HCT116 (cell line): ENCODE measurements around the gene CDC42BPA. TPM values are rescaled to one million over a fixed set of nuclear protein-coding genes. Genes with fewer than 3 reads are reported as not detected.

Source experiments
- ATAC-seq: fragments of 200-7000 bp; cut with Tn5 transposase; 2 replicates; pipeline ENCODE4 v1.9.1; 2020; ENCODE audit warnings: mild to moderate bottlenecking, moderate library complexity
- BruUV-seq: library from RNA; stranded (reverse); fragments of 400-500 nt; replicated peaks from 2 replicates; lab custom pipeline; 2021; lab: Mats Ljungman, UMichigan
- CTCF ChIA-PET: fragments of 300-600 bp; sonication (Branson Sonifier 250); formaldehyde crosslinking; loops from one replicate; lab custom pipeline; 2021; ENCODE audit warnings: antibody characterized with exemption; lab: Charles Lee
- POLR2A ChIA-PET: fragments of 300-600, 350-600 bp; sonication (Branson Sonifier 250); formaldehyde crosslinking; loops from one replicate; lab custom pipeline; 2021; ENCODE audit warnings: antibody characterized with exemption; lab: Charles Lee
- RAD21 ChIA-PET, 2 experiments: fragments of 300-600 bp; sonication (Branson Sonifier 250); formaldehyde crosslinking; loops; one replicate each; lab custom pipeline; 2023; ENCODE audit warnings: low total read pairs in 2 of 2; ENCODE audit not compliant: uncharacterized antibody in 2 of 2, unreplicated experiment in 2 of 2, low non-redundant PET in 1 of 2; lab: Charles Lee
- DNase-seq: peaks from one replicate; pipeline ENCODE4 v3.0.0-alpha.2; 2010; ENCODE audit warnings: low read depth, low spot score
- H2AFZ ChIP-seq: fragments of 200-600 bp; shearing (Covaris generic), sonication (generic); 2 replicates; pipeline ENCODE4 v1.6.1; 2017; ENCODE audit warnings: low read depth, mixed run types, mixed read lengths, antibody characterized with exemption, low read length; ENCODE audit not compliant: poor library complexity, severe bottlenecking
- H3K27ac ChIP-seq: 2 replicates; pipeline ENCODE4 v1.5.1; 2012; ENCODE audit warnings: low read depth, low read length
- H3K27me3 ChIP-seq: fragments of 200-600 bp; sonication (generic); 2 replicates; pipeline ENCODE4 v1.6.1; 2016; ENCODE audit warnings: mixed run types, low read length, mixed read lengths; ENCODE audit not compliant: insufficient read depth
- H3K36me3 ChIP-seq, 2 experiments: fragments of 200-500 bp in 1 of 2; fragments of 200-600 bp in 1 of 2; sonication (Bioruptor generic) in 1 of 2; sonication (generic) in 1 of 2; 2 replicates each; pipeline versions ENCODE4 v1.5.1 to v1.6.1; 2014 to 2016; ENCODE audit warnings: low read length in 2 of 2, inconsistent platforms in 1 of 2, mixed read lengths in 1 of 2, mixed run types in 1 of 2; ENCODE audit not compliant: insufficient read depth in 2 of 2, control insufficient read depth in 1 of 2
- H3K4me1 ChIP-seq, 2 experiments: fragments of 200-600 bp in 1 of 2; sonication (generic) in 1 of 2; 2 replicates each; pipeline versions ENCODE4 v1.5.1 to v1.6.1; 2012 to 2017; ENCODE audit warnings: low read length in 2 of 2, inconsistent platforms in 1 of 2, mild to moderate bottlenecking in 1 of 2, mixed read lengths in 1 of 2, mixed run types in 1 of 2, moderate library complexity in 1 of 2; ENCODE audit not compliant: insufficient read depth in 2 of 2, control insufficient read depth in 1 of 2
- H3K4me2 ChIP-seq: fragments of 200-600 bp; sonication (generic); 2 replicates; pipeline ENCODE4 v1.6.1; 2017; ENCODE audit warnings: mixed run types, low read length, mixed read lengths
- H3K4me3 ChIP-seq, 2 experiments: fragments of 200-600 bp in 1 of 2; sonication (generic) in 1 of 2; replicated peaks in 1 of 2; 2 replicates each; pipeline ENCODE4 v1.5.1; 2011 to 2016; ENCODE audit warnings: low read length in 2 of 2, control low read depth in 1 of 2, low read depth in 1 of 2, mild to moderate bottlenecking in 1 of 2, mixed read lengths in 1 of 2, mixed run types in 1 of 2
- H3K79me2 ChIP-seq: fragments of 200-600 bp; sonication (generic); 2 replicates; pipeline ENCODE4 v1.6.1; 2017; ENCODE audit warnings: mild to moderate bottlenecking, mixed run types, low read length, moderate library complexity, mixed read lengths; ENCODE audit not compliant: insufficient read depth
- H3K9ac ChIP-seq: fragments of 200-600 bp; sonication (generic); 2 replicates; pipeline ENCODE4 v1.6.1; 2016; ENCODE audit warnings: low read length, mixed read lengths
- H3K9me2 ChIP-seq: fragments of 200-600 bp; sonication (generic), shearing (Covaris generic); 2 replicates; pipeline ENCODE4 v1.6.1; 2017; ENCODE audit warnings: mixed run types, mild to moderate bottlenecking, moderate library complexity; ENCODE audit not compliant: insufficient read depth
- H3K9me3 ChIP-seq, 2 experiments: fragments of 200-500 bp in 1 of 2; fragments of 200-600 bp in 1 of 2; sonication (Bioruptor generic) in 1 of 2; sonication (generic) in 1 of 2; 2 replicates each; pipeline ENCODE4 v1.6.1; 2014 to 2017; ENCODE audit warnings: low read length in 2 of 2, mixed read lengths in 2 of 2, inconsistent platforms in 1 of 2, low read depth in 1 of 2, mild to moderate bottlenecking in 1 of 2, mixed run types in 1 of 2, moderate library complexity in 1 of 2; ENCODE audit not compliant: control insufficient read depth in 1 of 2, insufficient read depth in 1 of 2
- H4K20me1 ChIP-seq: fragments of 200-600 bp; sonication (generic), shearing (Covaris generic); 2 replicates; pipeline ENCODE4 v1.6.1; 2017; ENCODE audit warnings: mixed run types, mild to moderate bottlenecking, moderate library complexity; ENCODE audit not compliant: insufficient read depth
- CBX3 ChIP-seq: IDR thresholded peaks from 2 replicates; pipeline ENCODE4 v1.6.1; 2012; ENCODE audit warnings: low read depth
- FOSL1 ChIP-seq: IDR thresholded peaks from 2 replicates; pipeline ENCODE4 v1.6.1; 2012; ENCODE audit warnings: low read depth
- JUND ChIP-seq: IDR thresholded peaks from 2 replicates; pipeline ENCODE4 v1.6.1; 2012
- SRF ChIP-seq: IDR thresholded peaks from 2 replicates; pipeline ENCODE4 v1.6.1; 2012; ENCODE audit warnings: low read depth
- TCF7L2 ChIP-seq: IDR thresholded peaks from 2 replicates; pipeline ENCODE4 v1.7.0; 2011; ENCODE audit warnings: borderline replicate concordance, inconsistent platforms; ENCODE audit not compliant: insufficient read depth, insufficient read length; ENCODE audit errors: extremely low read depth
- ZNF274 ChIP-seq: fragments of 200-500 bp; sonication (Bioruptor generic); IDR thresholded peaks from 2 replicates; pipeline ENCODE4 v1.6.1; 2014; ENCODE audit warnings: mild to moderate bottlenecking, low read depth, low read length, inconsistent platforms
- intact Hi-C: fragments of 100-400 bp; cut with micrococcal nuclease; formaldehyde crosslinking; loops from 2 replicates; pipeline ENCODE4 v1.10.0; 2022
- total RNA-seq: library from RNA; stranded (reverse); gene quantifications from one replicate; pipeline ENCODE4 v1.2.1, GENCODE V29; 2021; ENCODE audit not compliant: unreplicated experiment
- TF ChIP-seq, protein P1 (sequence below), 3 experiments: fragments of 200-600 bp in 1 of 3; sonication (generic) in 1 of 3; IDR thresholded peaks in 2 of 3; conservative IDR thresholded peaks in 1 of 3; 2 replicates each; pipeline ENCODE4 v1.5.1; 2012 to 2017; ENCODE audit warnings: low read depth in 2 of 3, low read length in 2 of 3, antibody characterized with exemption in 1 of 3, borderline replicate concordance in 1 of 3, control low read depth in 1 of 3, mild to moderate bottlenecking in 1 of 3, mixed read lengths in 1 of 3, mixed run types in 1 of 3, moderate library complexity in 1 of 3; ENCODE audit not compliant: insufficient read depth in 1 of 3

Gene CDC42BPA
- total RNA-seq, 1 experiment from 2014 or later = 44.0 TPM

DNA sequence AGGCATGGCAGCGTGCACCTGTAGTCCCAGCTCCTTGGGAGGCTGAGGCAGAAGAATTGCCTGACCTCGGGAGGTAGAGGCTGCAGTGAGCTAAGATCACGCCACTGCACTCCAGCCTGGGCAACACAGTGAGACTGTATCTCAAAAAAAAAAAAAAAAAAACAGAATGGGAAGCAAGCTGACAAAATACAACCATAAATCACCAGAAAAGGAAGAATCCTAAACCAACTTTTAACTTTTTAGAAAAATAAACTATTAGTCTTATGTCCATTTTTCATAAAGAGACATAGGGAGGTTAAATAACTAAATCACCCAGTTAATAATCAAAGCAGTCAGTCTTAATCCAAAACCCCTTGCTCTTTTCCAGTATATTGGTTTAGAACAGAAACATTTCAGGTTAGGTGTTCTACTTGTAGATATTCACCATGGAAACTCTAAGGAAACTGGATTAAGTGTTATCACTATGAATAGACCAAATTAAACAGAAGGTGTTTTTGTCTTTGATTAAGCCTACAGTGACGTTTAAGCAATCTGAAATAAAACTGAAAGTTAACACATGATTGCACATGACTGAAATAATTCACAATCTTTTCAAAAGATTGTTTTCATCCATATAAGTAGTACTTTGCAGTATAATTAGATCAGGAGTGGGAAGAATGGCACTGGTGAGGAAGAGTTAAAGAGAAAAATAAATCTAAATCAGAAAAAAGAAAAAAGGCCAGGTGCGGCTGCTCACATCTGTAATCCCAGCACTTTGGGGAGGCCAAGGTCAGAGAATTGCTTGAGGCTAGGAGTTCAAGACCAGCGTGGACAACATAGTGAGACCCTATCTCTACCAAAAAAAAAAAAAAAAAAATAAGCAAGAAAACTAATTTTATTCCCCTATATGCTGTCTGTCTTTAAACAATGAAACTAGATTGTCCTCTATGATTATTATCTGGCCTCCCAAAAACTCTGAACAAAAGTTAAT is 9.6 kb downstream of the CDC42BPA start:
- Histone ChIP-seq H3K9me3 (no peaks in the 10 kb centered on the region), H3K79me2 (peaks cover 99% of the 10 kb centered on the region), H3K9ac (no peak overlapping the region), H3K9me2 (no peaks in the 10 kb centered on the region), H3K27me3 (no peaks in the 10 kb centered on the region), H2AFZ (no peak overlapping the region), H3K4me1 (peaks cover 0 to 5% of the 10 kb centered on the region in 2 experiments; a peak in 1 of 4 replicates), H3K4me2 (no peak overlapping the region), H3K27ac (no peak overlapping the region), H3K4me3 (no peak overlapping the region), H4K20me1 (peaks cover 4% of the 10 kb centered on the region; the same call in 1 of the 2 replicates), H3K36me3 (no peaks in the 10 kb centered on the region)
- no peak for TF ChIP-seq TCF7L2
- TF ChIP-seq, protein P1, sequence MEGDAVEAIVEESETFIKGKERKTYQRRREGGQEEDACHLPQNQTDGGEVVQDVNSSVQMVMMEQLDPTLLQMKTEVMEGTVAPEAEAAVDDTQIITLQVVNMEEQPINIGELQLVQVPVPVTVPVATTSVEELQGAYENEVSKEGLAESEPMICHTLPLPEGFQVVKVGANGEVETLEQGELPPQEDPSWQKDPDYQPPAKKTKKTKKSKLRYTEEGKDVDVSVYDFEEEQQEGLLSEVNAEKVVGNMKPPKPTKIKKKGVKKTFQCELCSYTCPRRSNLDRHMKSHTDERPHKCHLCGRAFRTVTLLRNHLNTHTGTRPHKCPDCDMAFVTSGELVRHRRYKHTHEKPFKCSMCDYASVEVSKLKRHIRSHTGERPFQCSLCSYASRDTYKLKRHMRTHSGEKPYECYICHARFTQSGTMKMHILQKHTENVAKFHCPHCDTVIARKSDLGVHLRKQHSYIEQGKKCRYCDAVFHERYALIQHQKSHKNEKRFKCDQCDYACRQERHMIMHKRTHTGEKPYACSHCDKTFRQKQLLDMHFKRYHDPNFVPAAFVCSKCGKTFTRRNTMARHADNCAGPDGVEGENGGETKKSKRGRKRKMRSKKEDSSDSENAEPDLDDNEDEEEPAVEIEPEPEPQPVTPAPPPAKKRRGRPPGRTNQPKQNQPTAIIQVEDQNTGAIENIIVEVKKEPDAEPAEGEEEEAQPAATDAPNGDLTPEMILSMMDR (IDR thresholded peaks at IDR 0.05 in 2 of 3, conservative IDR thresholded peaks at IDR 0.05 in 1 of 3; ENCODE audit: borderline replicate concordance in 1 of 3, insufficient read depth in 1 of 3, low read depth in 2 of 3, low read length in 2 of 3) = no peak
- TF ChIP-seq FOSL1 = no peak
- POLR2A ChIA-PET = interaction anchor here (0.6 kb wide), 1 partner anchor 1241 kb away, joined by 3 read pairs; no protein-coding TSS in a partner anchor
- CTCF ChIA-PET = no interaction called here
- BruUV-seq = no TSS peak
- RAD21 ChIA-PET = no interaction called here
- intact Hi-C loops = no loop called here
- DNase-seq (no peak), ATAC-seq (no peak)

DNA sequence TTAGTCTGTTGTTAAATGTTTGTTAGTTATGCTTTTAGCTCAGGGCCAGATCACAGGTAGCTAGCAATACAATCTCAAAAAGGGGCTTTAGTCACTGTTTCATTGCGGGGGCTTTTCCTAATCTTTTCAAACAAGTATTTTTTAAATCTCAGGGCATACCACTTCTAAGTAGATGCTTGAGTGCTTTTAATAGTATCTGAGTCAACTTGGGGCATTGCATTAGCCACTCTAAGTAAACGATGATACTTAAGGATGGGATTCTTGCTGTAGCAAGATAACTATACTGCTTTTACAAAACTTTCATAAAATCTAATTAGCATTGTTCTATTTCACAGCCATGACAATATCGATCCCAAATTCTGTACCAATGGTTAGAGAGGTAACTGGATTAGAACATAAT is 11.6 kb downstream of the CDC42BPA start:
- intact Hi-C loops = no loop called here

More for the DNA sequence above, 11.6 kb downstream of the CDC42BPA start:
- no peak overlapping the region for H3K27ac ChIP-seq
- no peak for TF ChIP-seq CBX3
- TF ChIP-seq JUND = no peak
- TF ChIP-seq, protein P1 (IDR thresholded peaks at IDR 0.05 in 2 of 3, conservative IDR thresholded peaks at IDR 0.05 in 1 of 3; ENCODE audit: borderline replicate concordance in 1 of 3, insufficient read depth in 1 of 3, low read depth in 2 of 3, low read length in 2 of 3) = no peak
- no peak for TF ChIP-seq SRF
- no peak for TF ChIP-seq FOSL1
- no peak for TF ChIP-seq ZNF274
- TF ChIP-seq, all 23 proteins: peak for 0
- Histone ChIP-seq H2AFZ (no peak overlapping the region), H3K4me3 (no peak overlapping the region), H3K4me1 (no peaks in the 10 kb centered on the region), H3K9me3 (no peaks in the 10 kb centered on the region), H3K4me2 (no peak overlapping the region), H3K79me2 (peaks cover 99% of the 10 kb centered on the region), H3K36me3 (no peaks in the 10 kb centered on the region), H4K20me1 (peaks cover 4% of the 10 kb centered on the region; the same call in 1 of the 2 replicates), H3K9ac (no peak overlapping the region), H3K9me2 (no peaks in the 10 kb centered on the region), H3K27me3 (no peaks in the 10 kb centered on the region)
- ChIA-PET CTCF (no interaction called here), RAD21 (no interaction called here), POLR2A (no interaction called here)
- no TSS peak for BruUV-seq
- DNase-seq (no peak), ATAC-seq (no peak)
